Testis (tissue), 2 donors: ENCODE results near the gene FGF12.

Experiments used
- CTCF ChIP-seq, 3 experiments: fragments of 450-650 bp in 2 of 3; fragments of 200-600 bp in 1 of 3; sonication (generic) in 1 of 3; IDR thresholded peaks; one replicate each; pipeline ENCODE4 v1.5.1; 2016 to 2019; ENCODE audit warnings: antibody characterized with exemption in 3 of 3, mild to moderate bottlenecking in 2 of 3, moderate library complexity in 1 of 3
- POLR2A ChIP-seq: fragments of 450-650 bp; IDR thresholded peaks from one replicate; pipeline ENCODE4 v1.6.1; 2017; ENCODE audit warnings: antibody characterized with exemption, mild to moderate bottlenecking, moderate library complexity

GRCh38 chr3:192687488-192688152 lies 39.7 kb downstream of the FGF12 start:
- no peak for TF ChIP-seq POLR2A
- no peak for TF ChIP-seq CTCF (IDR thresholded peaks at IDR 0.05)
